Aorta (tissue), 5 donors: ENCODE measurements around the gene KRT71. TPM values are rescaled to one million over a fixed set of nuclear protein-coding genes. Genes with fewer than 3 reads are reported as not detected.
A peak's percentile ranks its signal among the peaks of the same experiment; 100 is the strongest.

ENCODE experiments used
- ATAC-seq: fragments of 200-7000 bp; cut with Tn5 transposase; one replicate; pipeline ENCODE4 v1.9.1; 2022; ENCODE audit warnings: moderate library complexity; ENCODE audit not compliant: low FRiP score
- DNase-seq, 2 donors: peaks; one replicate each; pipeline ENCODE4 v3.0.0-alpha.2; 2020
- H3K27ac ChIP-seq, 2 donors: one replicate each; pipeline ENCODE4 v1.5.1; 2013; ENCODE audit warnings: low read length in 2 of 2, mild to moderate bottlenecking in 2 of 2, moderate library complexity in 2 of 2, control low read depth in 1 of 2, inconsistent platforms in 1 of 2, low read depth in 1 of 2
- H3K27me3 ChIP-seq, 2 donors: one replicate each; pipeline ENCODE4 v1.6.1; 2013; ENCODE audit warnings: control low read depth in 1 of 2, low read length in 1 of 2, mild to moderate bottlenecking in 1 of 2, moderate library complexity in 1 of 2; ENCODE audit not compliant: insufficient read depth in 2 of 2, control insufficient read depth in 1 of 2
- H3K36me3 ChIP-seq, 2 donors: one replicate each; pipeline ENCODE4 v1.6.1; 2013; ENCODE audit warnings: control low read depth in 1 of 2, low read length in 1 of 2, mild to moderate bottlenecking in 1 of 2; ENCODE audit not compliant: insufficient read depth in 2 of 2, control insufficient read depth in 1 of 2
- H3K4me1 ChIP-seq, 2 donors: one replicate each; pipeline ENCODE4 v1.6.1; 2013; ENCODE audit warnings: low read length in 2 of 2, control low read depth in 1 of 2, mild to moderate bottlenecking in 1 of 2, moderate library complexity in 1 of 2; ENCODE audit not compliant: insufficient read depth in 2 of 2, control insufficient read depth in 1 of 2
- H3K4me3 ChIP-seq, 2 donors: one replicate each; pipeline ENCODE4 v1.5.1; 2013; ENCODE audit warnings: low read length in 2 of 2, control low read depth in 1 of 2, mild to moderate bottlenecking in 1 of 2
- H3K9me3 ChIP-seq: one replicate; pipeline ENCODE4 v1.6.1; 2013; ENCODE audit warnings: mild to moderate bottlenecking, low read length; ENCODE audit not compliant: control insufficient read depth
- WGBS, 2 donors: extraction: QIAGEN DNeasy Blood & Tissue Kit; methylation state at CpG; one replicate each; pipeline ENCODE4 v1.1.7; 2013; 5-methylcytosine and 5-hydroxymethylcytosine counted together
- intact Hi-C, 2 donors: fragments of 100-400 bp; cut with DNase I; formaldehyde crosslinking; loops; one replicate each; pipeline versions ENCODE4 v1.14.2 to v1.15.0; 2022
- polyA plus RNA-seq, 2 donors: library from polyadenylated mRNA; stranded (reverse); fragments of 200-250 nt; gene quantifications; one replicate each; pipeline ENCODE4 v1.2.3, GENCODE V29; 2013
- total RNA-seq, 2 donors: library from RNA; stranded (reverse); fragmentation: NEBNext Ultra II Directional; extraction: Animal tissue kit (Norgen Biotek cat#: 25700); gene quantifications; one replicate each; pipeline ENCODE4 v1.2.1, GENCODE V29; 2021
- donor health status: healthy with polysubstance abuse.
- donor health status: Bipolar disorder and iron deficiency.
- donor health status: DM: no; HTN: no; CAD: no.
- donor health status: DM: no; HTN: no; CAD: no.
- donor health status: DM: yes; HTN: yes; CAD: no.

Gene KRT71
- total and polyA plus RNA-seq, 4 donors: not detected

DNA sequence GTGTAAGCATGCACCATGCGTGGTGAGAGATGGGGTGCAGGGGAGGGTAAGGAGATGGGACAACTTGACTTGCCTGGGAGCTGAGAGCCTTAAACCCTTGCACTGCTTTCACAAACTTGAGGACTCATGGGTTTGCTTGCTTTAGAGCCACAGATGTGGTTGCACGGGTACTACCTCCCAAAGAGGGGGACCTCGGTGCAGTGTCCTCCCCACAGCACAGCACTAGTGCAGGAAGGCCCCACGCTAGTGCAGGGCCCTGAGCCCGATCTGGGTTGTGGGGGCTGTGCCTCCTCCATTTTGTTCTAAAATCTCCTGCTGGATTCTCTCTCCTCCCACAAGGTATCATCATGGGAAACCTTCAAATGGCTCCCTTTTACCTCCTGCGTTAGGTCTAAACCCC, 37.1 kb upstream of the KRT71 start:
- no peaks in the 10 kb centered on the region for H3K27me3 ChIP-seq
- intact Hi-C loops: no loop called here
- DNase-seq (no peak), ATAC-seq (no peak)
- H3K27ac ChIP-seq: no peak overlapping the region
- no peaks in the 10 kb centered on the region for H3K4me1 ChIP-seq
- H3K36me3 ChIP-seq: no peaks in the 10 kb centered on the region
- H3K9me3 ChIP-seq: no peaks in the 10 kb centered on the region
- H3K4me3 ChIP-seq: no peak overlapping the region
- 93 to 97% methylated on average over 6 of the region's 6 CpGs for WGBS, 2 donors

DNA sequence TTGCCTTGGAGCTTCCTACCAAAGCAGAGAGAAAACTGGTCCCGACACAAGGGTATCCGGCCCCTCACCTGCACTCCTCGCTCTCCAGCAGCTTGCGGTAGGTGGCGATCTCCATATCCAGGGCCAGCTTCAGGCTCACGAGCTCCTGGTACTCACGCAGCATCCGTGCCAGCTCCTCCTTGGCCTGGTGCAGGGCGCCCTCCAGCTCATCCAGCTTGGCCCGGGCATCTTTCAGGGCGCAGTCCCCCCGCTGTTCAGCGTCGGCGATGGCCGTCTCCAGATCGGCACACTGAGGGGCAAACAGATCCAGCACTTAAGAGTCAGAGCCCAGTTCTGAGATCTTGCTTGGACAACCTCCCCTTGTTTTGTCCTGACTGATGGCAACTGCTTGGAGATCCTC, 34.6 kb upstream of the KRT71 start:
- intact Hi-C loops: loop anchor here (5.0 to 10.0 kb wide), 2 partner anchors 387 to 435 kb away; no protein-coding TSS in a partner anchor
- no peak for ATAC-seq
- WGBS, 2 donors: 78 to 84% methylated on average over 17 of the region's 17 CpGs

DNA sequence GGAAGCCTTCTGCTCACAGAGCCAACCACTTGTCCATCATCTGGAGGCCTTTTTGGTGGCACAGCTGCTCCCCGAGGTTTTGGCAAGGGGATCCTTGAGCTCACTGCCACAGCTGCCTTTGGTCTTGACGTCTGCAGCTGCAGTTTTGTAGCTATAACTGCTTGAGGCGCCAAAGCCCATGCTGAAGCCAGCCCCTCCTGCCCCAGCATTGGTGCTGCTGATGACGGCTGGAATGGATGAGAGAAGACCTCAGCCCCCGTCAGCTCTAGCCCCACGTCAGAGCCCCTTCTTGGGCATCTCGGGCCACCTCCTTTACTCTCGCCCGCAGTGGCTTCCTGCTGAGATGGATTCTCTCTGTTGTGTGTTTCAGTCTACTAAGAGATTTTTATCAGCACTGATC, 33.0 kb upstream of the KRT71 start:
- WGBS, 2 donors: 63 to 73% methylated on average over 9 of the region's 9 CpGs
- H3K4me3 ChIP-seq: no peak overlapping the region
- no peaks in the 10 kb centered on the region for H3K36me3 ChIP-seq
- no peak overlapping the region for H3K27ac ChIP-seq
- intact Hi-C loops: loop anchor here (5.0 to 10.0 kb wide), 2 partner anchors 389 to 434 kb away; no protein-coding TSS in a partner anchor
- ATAC-seq (no peak), DNase-seq (no peak)
- H3K27me3 ChIP-seq: no peaks in the 10 kb centered on the region
- H3K4me1 ChIP-seq: no peaks in the 10 kb centered on the region
- no peaks in the 10 kb centered on the region for H3K9me3 ChIP-seq

More for the DNA sequence above, 34.6 kb upstream of the KRT71 start:
- Histone ChIP-seq H3K27ac (no peak overlapping the region), H3K27me3 (no peaks in the 10 kb centered on the region), H3K4me3 (no peak overlapping the region), H3K9me3 (no peaks in the 10 kb centered on the region), H3K36me3 (no peaks in the 10 kb centered on the region), H3K4me1 (no peaks in the 10 kb centered on the region)
- no peak for DNase-seq

- ATAC-seq: no peak
Measured at GRCh38 chr12:52585066-52585465, 32.1 kb upstream of the KRT71 start.

GRCh38 chr12:52584156-52584682, 31.3 kb upstream of the KRT71 start:
- H3K27me3 ChIP-seq: no peaks in the 10 kb centered on the region
- intact Hi-C loops: loop anchor here (5.0 to 10.0 kb wide), 2 partner anchors 293 to 391 kb away; no protein-coding TSS in a partner anchor
- H3K27ac ChIP-seq: no peak overlapping the region
- WGBS, 2 donors: 94 to 98% methylated on average over 9 of the region's 9 CpGs
- DNase-seq (no peak), ATAC-seq (no peak)
- no peak overlapping the region for H3K4me3 ChIP-seq
- H3K9me3 ChIP-seq: no peaks in the 10 kb centered on the region
- H3K36me3 ChIP-seq: no peaks in the 10 kb centered on the region
- no peaks in the 10 kb centered on the region for H3K4me1 ChIP-seq

More at GRCh38 chr12:52585066-52585465, 32.1 kb upstream of the KRT71 start:
- H3K36me3 ChIP-seq: no peaks in the 10 kb centered on the region
- intact Hi-C loops: loop anchor here (5.0 to 10.0 kb wide), 2 partner anchors 390 to 433 kb away; no protein-coding TSS in a partner anchor
- no peaks in the 10 kb centered on the region for H3K9me3 ChIP-seq
- no peaks in the 10 kb centered on the region for H3K27me3 ChIP-seq
- no peak overlapping the region for H3K27ac ChIP-seq
- no peaks in the 10 kb centered on the region for H3K4me1 ChIP-seq
- DNase-seq: no peak
- WGBS, 2 donors: 88 to 99% methylated on average over 3 of the region's 3 CpGs
- no peak overlapping the region for H3K4me3 ChIP-seq

DNA sequence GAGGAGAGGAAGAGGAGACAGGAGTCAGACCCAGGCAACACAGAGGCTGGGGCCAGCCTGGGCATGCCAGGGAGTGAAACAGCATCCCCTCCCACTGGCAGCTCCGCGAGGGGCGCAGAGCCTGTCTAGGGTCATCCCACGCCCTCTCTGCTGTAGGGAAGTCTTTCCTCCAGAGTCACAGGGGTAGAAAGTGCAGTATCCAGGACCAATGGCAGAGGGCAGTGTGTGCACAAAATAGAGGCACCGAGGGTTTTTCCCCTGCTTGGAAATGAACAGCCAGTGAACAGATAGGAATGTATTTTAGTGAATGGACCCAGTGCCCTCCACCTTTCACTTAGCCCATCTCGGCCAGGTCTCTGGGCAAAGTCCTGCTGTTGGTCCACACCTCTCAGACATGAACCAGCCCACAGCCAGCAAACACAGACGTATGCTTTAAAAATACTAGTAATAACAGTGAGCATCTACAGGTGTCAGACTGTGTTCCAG, 30.1 kb upstream of the KRT71 start:
- ATAC-seq (peak; percentile 64), DNase-seq (no peak)
- intact Hi-C loops: loop anchor here (2.0 to 10.0 kb wide), 3 partner anchors 294 to 392 kb away; no protein-coding TSS in a partner anchor
- H3K36me3 ChIP-seq: no peaks in the 10 kb centered on the region
- no peaks in the 10 kb centered on the region for H3K27me3 ChIP-seq
- no peak overlapping the region for H3K4me3 ChIP-seq
- no peak overlapping the region for H3K27ac ChIP-seq
- no peaks in the 10 kb centered on the region for H3K9me3 ChIP-seq
- 17 to 24% methylated on average over 7 of the region's 7 CpGs for WGBS, 2 donors
- no peaks in the 10 kb centered on the region for H3K4me1 ChIP-seq

GRCh38 chr12:52582486-52582885, 29.5 kb upstream of the KRT71 start:
- 68 to 70% methylated on average over 2 of the region's 2 CpGs for WGBS, 2 donors
- no peaks in the 10 kb centered on the region for H3K9me3 ChIP-seq
- no peaks in the 10 kb centered on the region for H3K36me3 ChIP-seq
- DNase-seq: no peak
- no peaks in the 10 kb centered on the region for H3K4me1 ChIP-seq
- no peak overlapping the region for H3K27ac ChIP-seq
- no peaks in the 10 kb centered on the region for H3K27me3 ChIP-seq
- intact Hi-C loops: loop anchor here (2.0 to 10.0 kb wide), 3 partner anchors 295 to 392 kb away; no protein-coding TSS in a partner anchor
- no peak overlapping the region for H3K4me3 ChIP-seq
- ATAC-seq: no peak

GRCh38 chr12:52581481-52581880, 28.5 kb upstream of the KRT71 start:
- Histone ChIP-seq H3K27ac (no peak overlapping the region), H3K4me1 (no peaks in the 10 kb centered on the region), H3K27me3 (no peaks in the 10 kb centered on the region), H3K4me3 (no peak overlapping the region), H3K9me3 (no peaks in the 10 kb centered on the region), H3K36me3 (no peaks in the 10 kb centered on the region)
- 62 to 64% methylated on average over 6 of the region's 6 CpGs for WGBS, 2 donors
- DNase-seq (no peak), ATAC-seq (no peak)
- intact Hi-C loops: loop anchor here (5.0 to 10.0 kb wide), 2 partner anchors 296 to 393 kb away; no protein-coding TSS in a partner anchor

DNA sequence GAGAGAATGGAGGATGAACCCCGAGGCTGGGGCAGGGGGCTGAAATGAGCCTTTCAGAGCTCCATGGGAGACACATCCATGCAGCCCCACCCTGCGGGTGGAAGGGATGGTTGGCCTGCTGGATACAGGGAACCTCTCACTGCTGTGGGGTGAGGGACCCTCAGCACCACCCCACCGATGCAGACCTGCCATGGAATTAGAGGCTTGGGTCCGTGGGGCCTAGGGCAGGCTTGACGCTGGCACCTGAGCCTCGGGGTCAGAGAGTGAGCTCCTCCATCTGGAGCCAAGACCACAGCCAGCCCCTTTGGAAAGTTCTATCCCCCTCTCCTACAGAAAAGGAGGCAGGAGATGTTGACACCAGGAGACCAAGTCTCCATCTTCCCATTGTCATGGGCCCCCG, 28.1 kb upstream of the KRT71 start:
- Histone ChIP-seq H3K4me1 (no peaks in the 10 kb centered on the region), H3K9me3 (no peaks in the 10 kb centered on the region), H3K36me3 (no peaks in the 10 kb centered on the region), H3K4me3 (no peak overlapping the region), H3K27me3 (no peaks in the 10 kb centered on the region), H3K27ac (no peak overlapping the region)
- DNase-seq (no peak), ATAC-seq (no peak)
- WGBS, 2 donors: 88 to 93% methylated on average over 7 of the region's 7 CpGs
- intact Hi-C loops: loop anchor here (5.0 to 10.0 kb wide), 2 partner anchors 296 to 394 kb away; no protein-coding TSS in a partner anchor
